Measurements from ENCODE around the gene RAMP1.
"Not testable (repeated sequence)": the region's sequence is repeated elsewhere in the genome, so short reads cannot be mapped to it uniquely, and the experiment has no call there.

The RAMP1 gene

GRCh38 chr2:237951354-237951753, 91.9 kb downstream of the RAMP1 start:
- DNase-seq (ENCODE audit: low read depth in 2 of 2) = not testable (repeated sequence)

GRCh38 chr2:237951878-237952277, 92.5 kb downstream of the RAMP1 start:
- DNase-seq (ENCODE audit: low read depth in 2 of 2) = no peak

- DNase-seq (ENCODE audit: low read depth in 2 of 2) = no peak
Measured at GRCh38 chr2:237952851-237953250, 93.4 kb downstream of the RAMP1 start.

- no peak for DNase-seq (ENCODE audit: low read depth in 2 of 2)
Measured at GRCh38 chr2:237955640-237956401, 96.4 kb downstream of the RAMP1 start.

- DNase-seq (ENCODE audit: low read depth in 2 of 2) = no peak
Measured at GRCh38 chr2:237956402-237956736, 96.9 kb downstream of the RAMP1 start.

- DNase-seq (ENCODE audit: low read depth in 2 of 2) = no peak
Measured at GRCh38 chr2:237961637-237962036, 102.2 kb downstream of the RAMP1 start.
